Measurements from ENCODE around the gene ASTN2. TPM values are rescaled to one million over a fixed set of nuclear protein-coding genes. Genes with fewer than 3 reads are reported as not detected.

Gene ASTN2
- total and polyA plus RNA-seq, 7 experiments from 2014 or later = 2.2 to 5.3 (median 4.0) TPM

GRCh38 chr9:117134826-117135500 lies 279.9 kb downstream of the ASTN2 start:
- ATAC-seq (no peak), DNase-seq (no peak)
- Mint-ChIP-seq H3K36me3 (no peaks in the 10 kb centered on the region), H3K4me3 (no peak overlapping the region), H3K9me3 (peaks cover 0 to 7% (median 0%) of the 10 kb centered on the region in 11 donors), H3K27me3 (peaks cover 0 to 12% (median 3%) of the 10 kb centered on the region in 5 donors), H3K4me1 (no peaks in the 10 kb centered on the region), H3K27ac (no peak overlapping the region)
- H3K27ac ChIP-seq (ENCODE audit: low read depth, low read length) = no peak overlapping the region
- no peaks in the 10 kb centered on the region for H3K9me3 ChIP-seq (ENCODE audit: control insufficient read depth in 2 of 3, low read length in 3 of 3)
- intact Hi-C loops (cut with micrococcal nuclease) = no loop called here
- H3K36me3 ChIP-seq (ENCODE audit: control insufficient read depth in 2 of 3, insufficient read depth in 3 of 3, low read length in 3 of 3) = no peaks in the 10 kb centered on the region
- ChIA-PET CTCF (no interaction called here), POLR2A (no interaction called here)
- H3K27me3 ChIP-seq (ENCODE audit: control insufficient read depth in 2 of 2, insufficient read depth in 2 of 2, low read length in 2 of 2) = no peaks in the 10 kb centered on the region
- H3K4me3 ChIP-seq (ENCODE audit: low read length) = no peak overlapping the region
- H3K4me1 ChIP-seq (ENCODE audit: control insufficient read depth in 2 of 2, insufficient read depth in 2 of 2, low read length in 2 of 2) = no peaks in the 10 kb centered on the region

- ChIA-PET CTCF (no interaction called here), POLR2A (no interaction called here)
- H3K27ac ChIP-seq (ENCODE audit: low read depth, low read length) = no peak overlapping the region
- H3K9me3 ChIP-seq (ENCODE audit: control insufficient read depth in 2 of 3, low read length in 3 of 3) = no peaks in the 10 kb centered on the region
- no peaks in the 10 kb centered on the region for H3K27me3 Mint-ChIP-seq
- intact Hi-C loops (cut with micrococcal nuclease) = no loop called here
- no peaks in the 10 kb centered on the region for H3K36me3 ChIP-seq (ENCODE audit: control insufficient read depth in 2 of 3, insufficient read depth in 3 of 3, low read length in 3 of 3)
- H3K4me1 Mint-ChIP-seq = no peaks in the 10 kb centered on the region
- H3K36me3 Mint-ChIP-seq = no peaks in the 10 kb centered on the region
- H3K4me3 Mint-ChIP-seq = no peak overlapping the region
- DNase-seq (no peak), ATAC-seq (no peak)
- no peaks in the 10 kb centered on the region for H3K4me1 ChIP-seq (ENCODE audit: control insufficient read depth in 2 of 2, insufficient read depth in 2 of 2, low read length in 2 of 2)
- no peaks in the 10 kb centered on the region for H3K27me3 ChIP-seq (ENCODE audit: control insufficient read depth in 2 of 2, insufficient read depth in 2 of 2, low read length in 2 of 2)
- no peak overlapping the region for H3K4me3 ChIP-seq (ENCODE audit: low read length)
- peaks cover 0 to 7% (median 3%) of the 10 kb centered on the region in 11 donors for H3K9me3 Mint-ChIP-seq
- H3K27ac Mint-ChIP-seq = no peak overlapping the region
Measured at GRCh38 chr9:117126871-117127270, 288.0 kb downstream of the ASTN2 start.

- Histone ChIP-seq H3K4me1 (ENCODE audit: control insufficient read depth in 2 of 2, insufficient read depth in 2 of 2, low read length in 2 of 2) (no peaks in the 10 kb centered on the region), H3K4me3 (ENCODE audit: low read length) (no peak overlapping the region), H3K36me3 (ENCODE audit: control insufficient read depth in 2 of 3, insufficient read depth in 3 of 3, low read length in 3 of 3) (no peaks in the 10 kb centered on the region), H3K27me3 (ENCODE audit: control insufficient read depth in 2 of 2, insufficient read depth in 2 of 2, low read length in 2 of 2) (no peaks in the 10 kb centered on the region), H3K27ac (ENCODE audit: low read depth, low read length) (no peak overlapping the region), H3K9me3 (ENCODE audit: control insufficient read depth in 2 of 3, low read length in 3 of 3) (no peaks in the 10 kb centered on the region)
- ATAC-seq = no peak
- ChIA-PET CTCF (no interaction called here), POLR2A (no interaction called here)
- Mint-ChIP-seq H3K4me1 (no peaks in the 10 kb centered on the region), H3K9me3 (peaks cover 0 to 8% (median 3%) of the 10 kb centered on the region in 11 donors), H3K27me3 (no peaks in the 10 kb centered on the region), H3K36me3 (no peaks in the 10 kb centered on the region), H3K27ac (no peak overlapping the region), H3K4me3 (no peak overlapping the region)
- DNase-seq = no peak
- intact Hi-C loops (cut with micrococcal nuclease) = no loop called here
Measured at GRCh38 chr9:117125531-117125930, 289.3 kb downstream of the ASTN2 start.

DNA sequence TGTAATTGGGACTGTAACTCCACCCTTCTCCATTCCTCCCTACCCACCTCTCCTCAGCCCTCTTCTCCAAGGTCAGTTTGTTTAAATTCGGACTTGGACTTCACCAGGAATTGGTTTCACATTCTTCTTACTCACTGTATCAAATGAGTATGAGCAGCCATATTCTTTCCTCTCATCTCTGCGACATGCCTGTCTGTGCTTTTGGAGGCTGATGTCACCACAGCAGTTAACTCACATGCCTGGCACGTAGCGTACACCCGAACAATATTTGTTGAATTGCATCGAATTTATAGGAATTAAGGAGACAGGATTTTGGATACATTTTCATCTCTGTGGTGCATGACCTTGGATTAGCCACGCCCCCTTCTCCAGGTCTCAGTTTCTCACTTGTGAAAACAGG lies 291.1 kb downstream of the ASTN2 start:
- no peak for DNase-seq
- ChIA-PET POLR2A (no interaction called here), CTCF (no interaction called here)
- Histone ChIP-seq H3K27me3 (ENCODE audit: control insufficient read depth in 2 of 2, insufficient read depth in 2 of 2, low read length in 2 of 2) (no peaks in the 10 kb centered on the region), H3K4me3 (ENCODE audit: low read length) (no peak overlapping the region), H3K36me3 (ENCODE audit: control insufficient read depth in 2 of 3, insufficient read depth in 3 of 3, low read length in 3 of 3) (no peaks in the 10 kb centered on the region), H3K4me1 (ENCODE audit: control insufficient read depth in 2 of 2, insufficient read depth in 2 of 2, low read length in 2 of 2) (no peaks in the 10 kb centered on the region), H3K9me3 (ENCODE audit: control insufficient read depth in 2 of 3, low read length in 3 of 3) (no peaks in the 10 kb centered on the region), H3K27ac (ENCODE audit: low read depth, low read length) (no peak overlapping the region)
- H3K4me1 Mint-ChIP-seq = no peaks in the 10 kb centered on the region
- intact Hi-C loops (cut with micrococcal nuclease) = no loop called here
- H3K4me3 Mint-ChIP-seq = no peak overlapping the region
- H3K36me3 Mint-ChIP-seq = no peaks in the 10 kb centered on the region
- ATAC-seq = no peak
- no peaks in the 10 kb centered on the region for H3K27me3 Mint-ChIP-seq
- H3K9me3 Mint-ChIP-seq = peaks cover 0 to 12% (median 3%) of the 10 kb centered on the region in 11 donors
- H3K27ac Mint-ChIP-seq = no peak overlapping the region

DNA sequence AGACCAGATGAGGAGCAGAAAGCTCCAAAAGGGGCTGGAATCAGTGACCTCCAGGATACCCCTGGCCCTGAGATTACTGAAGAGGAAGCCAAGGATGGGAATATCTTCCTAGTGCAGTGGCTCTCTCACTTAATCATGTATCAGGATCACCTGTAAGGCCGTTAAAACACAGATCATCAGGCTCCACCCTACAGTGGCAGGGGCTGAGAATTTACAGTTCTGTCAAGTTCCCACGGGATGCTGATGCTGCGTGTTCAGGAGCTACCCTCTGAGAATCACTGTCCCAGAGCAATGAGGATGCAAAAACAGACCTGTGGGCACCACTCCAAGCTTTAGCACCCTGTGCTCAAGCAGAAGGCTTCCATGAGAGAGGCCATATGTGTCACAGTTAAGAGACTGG lies 291.9 kb downstream of the ASTN2 start:
- DNase-seq (no peak), ATAC-seq (no peak)
- no peaks in the 10 kb centered on the region for H3K9me3 ChIP-seq (ENCODE audit: control insufficient read depth in 2 of 3, low read length in 3 of 3)
- no peaks in the 10 kb centered on the region for H3K4me1 ChIP-seq (ENCODE audit: control insufficient read depth in 2 of 2, insufficient read depth in 2 of 2, low read length in 2 of 2)
- CTCF ChIA-PET = no interaction called here
- Mint-ChIP-seq H3K4me3 (no peak overlapping the region), H3K36me3 (no peaks in the 10 kb centered on the region), H3K9me3 (peaks cover 0 to 15% (median 3%) of the 10 kb centered on the region in 11 donors), H3K27ac (no peak overlapping the region), H3K27me3 (no peaks in the 10 kb centered on the region), H3K4me1 (no peaks in the 10 kb centered on the region)
- no peak overlapping the region for H3K4me3 ChIP-seq (ENCODE audit: low read length)
- POLR2A ChIA-PET = no interaction called here
- no peak overlapping the region for H3K27ac ChIP-seq (ENCODE audit: low read depth, low read length)
- H3K27me3 ChIP-seq (ENCODE audit: control insufficient read depth in 2 of 2, insufficient read depth in 2 of 2, low read length in 2 of 2) = no peaks in the 10 kb centered on the region
- intact Hi-C loops (cut with micrococcal nuclease) = no loop called here
- H3K36me3 ChIP-seq (ENCODE audit: control insufficient read depth in 2 of 3, insufficient read depth in 3 of 3, low read length in 3 of 3) = no peaks in the 10 kb centered on the region

- Histone ChIP-seq H3K4me3 (ENCODE audit: low read length) (no peak overlapping the region), H3K36me3 (ENCODE audit: control insufficient read depth in 2 of 3, insufficient read depth in 3 of 3, low read length in 3 of 3) (no peaks in the 10 kb centered on the region), H3K27me3 (ENCODE audit: control insufficient read depth in 2 of 2, insufficient read depth in 2 of 2, low read length in 2 of 2) (no peaks in the 10 kb centered on the region), H3K4me1 (ENCODE audit: control insufficient read depth in 2 of 2, insufficient read depth in 2 of 2, low read length in 2 of 2) (no peaks in the 10 kb centered on the region), H3K9me3 (ENCODE audit: control insufficient read depth in 2 of 3, low read length in 3 of 3) (no peaks in the 10 kb centered on the region), H3K27ac (ENCODE audit: low read depth, low read length) (no peak overlapping the region)
- Mint-ChIP-seq H3K27ac (no peak overlapping the region), H3K36me3 (no peaks in the 10 kb centered on the region), H3K27me3 (no peaks in the 10 kb centered on the region), H3K9me3 (peaks cover 0 to 16% (median 3%) of the 10 kb centered on the region in 11 donors), H3K4me1 (no peaks in the 10 kb centered on the region), H3K4me3 (no peak overlapping the region)
- ChIA-PET CTCF (no interaction called here), POLR2A (no interaction called here)
- ATAC-seq = no peak
- intact Hi-C loops (cut with micrococcal nuclease) = no loop called here
- DNase-seq = no peak
Measured at GRCh38 chr9:117122102-117122501, 292.8 kb downstream of the ASTN2 start.

DNA sequence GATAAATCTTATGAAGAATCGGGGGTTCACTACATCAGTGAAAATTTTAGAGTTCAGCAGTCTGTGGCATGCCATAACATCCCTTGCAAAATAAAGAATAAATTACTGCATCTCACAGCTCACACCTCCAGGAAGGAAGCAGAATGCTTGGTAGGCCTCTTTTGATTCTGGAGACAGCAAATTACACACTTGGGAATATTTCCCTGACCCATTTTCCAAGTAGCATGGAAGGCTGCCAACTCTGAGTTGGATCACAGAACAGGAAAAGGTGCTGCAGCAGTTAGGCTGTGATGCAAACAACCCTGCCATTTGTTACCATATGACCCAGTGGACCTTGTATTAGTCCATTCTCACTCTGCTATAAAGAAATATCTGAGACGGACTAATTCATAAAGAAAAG lies 293.5 kb downstream of the ASTN2 start:
- H3K4me1 ChIP-seq (ENCODE audit: control insufficient read depth in 2 of 2, insufficient read depth in 2 of 2, low read length in 2 of 2) = no peaks in the 10 kb centered on the region
- H3K9me3 ChIP-seq (ENCODE audit: control insufficient read depth in 2 of 3, low read length in 3 of 3) = no peaks in the 10 kb centered on the region
- H3K36me3 Mint-ChIP-seq = no peaks in the 10 kb centered on the region
- intact Hi-C loops (cut with micrococcal nuclease) = no loop called here
- ChIA-PET POLR2A (no interaction called here), CTCF (no interaction called here)
- H3K36me3 ChIP-seq (ENCODE audit: control insufficient read depth in 2 of 3, insufficient read depth in 3 of 3, low read length in 3 of 3) = no peaks in the 10 kb centered on the region
- H3K4me3 Mint-ChIP-seq = no peak overlapping the region
- no peaks in the 10 kb centered on the region for H3K27me3 Mint-ChIP-seq
- H3K4me1 Mint-ChIP-seq = no peaks in the 10 kb centered on the region
- no peak overlapping the region for H3K27ac ChIP-seq (ENCODE audit: low read depth, low read length)
- H3K9me3 Mint-ChIP-seq = peaks cover 0 to 19% (median 3%) of the 10 kb centered on the region in 11 donors
- DNase-seq (no peak), ATAC-seq (no peak)
- H3K4me3 ChIP-seq (ENCODE audit: low read length) = no peak overlapping the region
- no peak overlapping the region for H3K27ac Mint-ChIP-seq
- no peaks in the 10 kb centered on the region for H3K27me3 ChIP-seq (ENCODE audit: control insufficient read depth in 2 of 2, insufficient read depth in 2 of 2, low read length in 2 of 2)
